GM19438 (cell line): ENCODE data around the gene HAGH.

Experiments
- ATAC-seq: cut with Tn5 transposase; IDR thresholded peaks from one replicate; pipeline ENCODE4 v1.9.1; 2021; ENCODE audit warnings: low read depth; ENCODE audit not compliant: unreplicated experiment

Gene HAGH

GRCh38 chr16:1765826-1766225 lies 60.8 kb downstream of the HAGH start:
- no peak for ATAC-seq

DNA sequence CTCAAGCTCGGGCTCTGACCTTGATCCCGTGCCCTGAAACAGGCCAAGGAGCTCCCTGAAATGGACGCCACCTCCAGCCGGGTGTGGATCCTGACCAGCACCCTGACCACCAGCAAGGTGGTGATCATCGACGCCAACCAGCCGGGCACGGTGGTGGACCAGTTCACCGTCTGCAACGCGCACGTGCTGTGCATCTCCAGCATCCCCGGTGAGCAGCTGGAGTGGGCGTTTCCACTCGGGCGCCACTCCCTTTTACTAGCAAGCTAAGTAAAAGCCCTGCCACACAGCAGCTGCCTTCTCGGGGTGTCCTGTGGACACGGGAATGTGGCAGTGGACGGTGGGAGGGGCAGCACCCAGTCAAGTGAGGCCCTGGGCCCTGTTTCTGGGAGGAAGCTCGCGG lies 61.7 kb downstream of the HAGH start:
- no peak for ATAC-seq

DNA sequence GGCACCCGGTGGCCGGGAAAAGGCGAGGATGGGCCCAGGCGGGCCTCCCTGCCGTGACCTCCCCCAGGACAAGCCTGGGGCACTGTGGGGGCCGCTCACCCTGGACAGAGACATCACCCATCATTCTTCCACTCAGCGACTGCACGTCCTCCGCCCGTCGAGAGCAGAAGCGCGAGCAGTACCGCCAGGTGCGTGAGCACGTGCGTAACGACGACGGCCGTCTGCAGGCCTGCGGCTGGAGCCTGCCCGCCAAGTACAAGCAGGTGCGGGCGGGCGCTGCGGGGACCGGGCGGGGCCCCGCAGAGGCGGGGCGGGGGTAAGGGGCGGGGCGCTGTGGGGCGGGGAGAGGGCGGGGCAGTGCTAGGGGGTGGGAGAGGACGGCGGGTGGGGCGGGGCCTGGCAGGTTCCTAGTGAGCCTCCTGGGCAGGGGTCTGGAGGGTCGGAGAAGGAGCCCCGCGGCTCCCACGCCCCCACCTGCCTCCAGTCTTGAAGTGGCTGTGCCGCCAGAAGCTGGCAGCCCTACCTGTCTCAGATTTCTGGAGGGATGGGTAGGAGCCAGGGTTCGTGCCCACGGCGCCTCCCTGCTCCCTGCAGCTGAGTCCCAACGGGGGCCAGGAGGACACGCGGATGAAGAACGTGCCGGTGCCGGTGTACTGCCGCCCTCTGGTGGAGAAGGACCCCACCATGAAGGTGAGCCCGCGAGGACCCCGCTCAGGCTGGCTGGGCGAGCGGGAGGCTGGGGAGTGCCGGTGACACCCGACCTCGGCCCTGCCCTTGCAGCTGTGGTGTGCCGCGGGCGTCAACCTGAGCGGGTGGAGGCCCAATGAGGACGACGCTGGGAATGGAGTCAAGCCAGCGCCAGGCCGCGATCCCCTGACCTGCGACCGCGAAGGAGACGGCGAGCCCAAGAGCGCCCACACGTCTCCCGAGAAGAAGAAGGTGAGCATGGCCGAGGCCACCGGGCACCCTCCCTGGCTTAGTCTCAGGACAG lies 62.8 kb downstream of the HAGH start:
- ATAC-seq = no peak

DNA sequence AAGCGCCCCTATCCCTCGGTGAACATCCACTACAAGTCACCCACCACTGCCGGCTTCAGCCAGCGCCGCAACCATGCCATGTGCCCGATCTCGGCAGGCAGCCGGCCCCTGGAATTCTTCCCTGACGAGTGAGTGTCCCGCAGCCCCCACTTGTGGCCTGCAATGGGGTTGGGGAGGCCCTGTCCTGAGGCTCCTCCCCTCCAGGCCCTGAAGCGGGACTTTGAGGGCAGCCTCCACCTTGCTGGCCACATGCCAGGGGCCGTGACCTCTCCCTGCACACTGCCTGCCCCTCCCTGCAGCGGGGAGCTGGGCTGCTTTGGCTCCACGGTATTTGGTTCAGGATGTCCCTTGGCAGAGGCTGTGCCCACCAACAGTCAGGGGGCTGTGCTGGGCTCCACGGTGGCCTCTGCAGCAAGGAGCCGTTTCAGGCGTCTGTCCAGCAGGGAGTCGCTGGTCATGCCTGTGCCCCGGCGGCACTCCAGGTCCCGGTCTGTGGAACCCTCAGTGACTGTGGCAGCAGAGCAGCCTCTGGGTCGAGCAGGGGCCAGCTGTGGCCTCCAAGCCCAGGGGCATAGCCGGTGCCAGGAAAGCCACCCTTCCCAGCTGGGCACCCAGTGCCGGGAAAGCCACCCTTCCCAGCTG lies 63.6 kb downstream of the HAGH start:
- ATAC-seq = no peak

- no peak for ATAC-seq
Measured at GRCh38 chr16:1762196-1762878, 64.3 kb downstream of the HAGH start.

DNA sequence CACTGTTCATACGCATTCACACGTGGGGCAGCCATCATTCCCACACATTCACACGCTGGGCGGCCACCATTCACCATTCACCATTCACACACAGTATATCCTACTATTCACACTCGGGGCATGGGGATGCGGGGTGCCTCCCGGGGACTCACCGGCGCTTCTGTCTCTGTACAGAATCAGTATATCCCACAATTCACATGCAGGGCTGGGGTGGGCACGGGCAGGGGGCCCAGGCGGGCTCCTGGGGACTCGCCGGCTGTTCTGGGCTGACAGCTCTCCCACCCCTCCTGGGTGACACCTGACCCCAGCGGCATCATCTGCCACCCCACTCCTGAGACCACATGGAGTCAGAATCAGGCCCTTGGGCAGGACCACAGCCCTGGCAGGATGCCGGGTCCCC lies 64.9 kb downstream of the HAGH start:
- no peak for ATAC-seq

DNA sequence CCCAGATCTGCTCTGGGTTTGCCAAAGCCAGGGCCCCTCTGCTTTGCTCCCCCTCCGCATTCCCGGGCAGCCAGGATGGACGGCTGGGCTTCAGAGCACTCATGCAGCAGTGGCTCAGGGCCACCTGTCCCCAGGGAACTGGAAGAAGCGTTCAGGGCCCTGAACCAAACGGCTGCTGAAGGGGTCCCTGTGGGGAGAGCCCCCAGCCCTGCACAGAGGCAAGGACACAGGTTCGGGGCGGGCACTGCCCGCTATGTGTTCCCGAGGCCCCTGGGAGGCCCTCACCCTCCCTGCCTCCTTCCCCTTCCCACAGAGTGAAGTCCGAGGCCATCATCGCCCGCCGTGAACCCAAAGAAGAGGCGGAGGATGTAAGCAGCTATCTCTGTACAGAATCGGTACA lies 65.7 kb downstream of the HAGH start:
- no peak for ATAC-seq

DNA sequence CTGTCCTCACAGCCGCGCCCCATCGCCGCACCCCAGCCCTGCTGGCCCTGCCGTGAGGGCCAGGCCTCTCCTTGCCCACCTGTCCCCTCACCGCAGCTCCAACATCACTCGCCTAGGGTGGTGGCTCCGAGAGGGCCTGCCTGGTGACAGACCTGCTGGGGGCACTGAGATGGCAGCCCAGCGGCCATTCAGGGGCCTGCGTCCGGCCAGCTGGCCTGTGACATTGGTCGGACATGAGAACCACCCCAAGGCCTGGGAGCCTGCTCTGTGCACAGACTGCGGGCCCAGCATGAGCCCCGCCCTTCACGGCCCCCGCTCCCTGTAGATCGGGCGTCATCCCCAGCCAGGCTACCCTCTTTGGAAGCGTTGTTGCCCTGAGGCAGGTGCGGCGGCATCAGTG lies 67.1 kb downstream of the HAGH start:
- no peak for ATAC-seq

- ATAC-seq = no peak
Measured at GRCh38 chr16:1758923-1759322, 67.7 kb downstream of the HAGH start.

DNA sequence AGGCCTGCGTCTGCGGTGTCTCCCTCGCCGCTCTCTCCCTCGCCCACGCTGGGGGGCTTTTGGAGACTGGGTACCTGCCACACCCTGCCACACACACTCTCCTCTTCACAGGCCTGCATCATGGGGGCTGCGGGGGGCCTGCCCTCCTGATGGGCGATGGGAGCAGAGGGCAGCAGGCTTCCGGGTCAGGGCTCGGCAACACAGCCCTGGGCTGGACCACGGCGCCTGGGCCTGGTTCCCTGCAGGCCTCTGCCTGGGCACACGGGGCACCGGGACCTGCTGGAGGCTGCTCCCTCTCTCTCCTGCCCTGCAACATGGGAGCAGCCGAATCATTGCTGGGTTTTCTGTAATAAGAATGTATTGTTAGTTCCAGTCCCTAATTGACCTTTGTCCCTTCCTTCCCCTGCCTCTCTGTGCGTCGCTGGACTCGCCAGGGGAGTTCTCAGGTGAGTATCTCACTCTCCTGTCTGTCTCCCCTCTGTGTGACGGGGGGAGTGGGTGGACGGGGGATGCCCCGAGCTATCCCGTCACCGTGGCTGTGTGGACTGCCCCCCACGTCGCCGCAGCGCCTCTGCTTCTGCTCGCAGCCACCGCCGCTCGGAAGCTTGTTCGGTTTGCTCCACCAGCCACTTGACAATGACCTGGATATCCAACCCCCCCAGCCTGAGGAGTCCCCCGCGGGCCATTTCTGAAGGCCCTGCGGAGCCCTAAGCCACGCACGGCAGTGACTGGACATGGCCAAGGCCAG lies 68.7 kb downstream of the HAGH start:
- ATAC-seq = no peak
